GM23338 (cell line): Measurements from ENCODE around the gene CCNL1.

Source experiments
- POLR2AphosphoS5 ChIP-seq: IDR thresholded peaks from 2 replicates; pipeline ENCODE4 v1.6.1; 2016; ENCODE audit warnings: antibody characterized with exemption, low read depth
- TF ChIP-seq, protein P1 (sequence below), 2 experiments: fragments of 200-600 bp in 1 of 2; sonication (generic) in 1 of 2; conservative IDR thresholded peaks; 2 replicates each; pipeline versions ENCODE4 v1.5.1 to v1.6.1; 2016 to 2017; ENCODE audit warnings: antibody characterized with exemption in 2 of 2, low read depth in 2 of 2, mild to moderate bottlenecking in 2 of 2, moderate library complexity in 1 of 2

GRCh38 chr3:157098121-157098822, 61.7 kb downstream of the CCNL1 start:
- TF ChIP-seq, protein P1, sequence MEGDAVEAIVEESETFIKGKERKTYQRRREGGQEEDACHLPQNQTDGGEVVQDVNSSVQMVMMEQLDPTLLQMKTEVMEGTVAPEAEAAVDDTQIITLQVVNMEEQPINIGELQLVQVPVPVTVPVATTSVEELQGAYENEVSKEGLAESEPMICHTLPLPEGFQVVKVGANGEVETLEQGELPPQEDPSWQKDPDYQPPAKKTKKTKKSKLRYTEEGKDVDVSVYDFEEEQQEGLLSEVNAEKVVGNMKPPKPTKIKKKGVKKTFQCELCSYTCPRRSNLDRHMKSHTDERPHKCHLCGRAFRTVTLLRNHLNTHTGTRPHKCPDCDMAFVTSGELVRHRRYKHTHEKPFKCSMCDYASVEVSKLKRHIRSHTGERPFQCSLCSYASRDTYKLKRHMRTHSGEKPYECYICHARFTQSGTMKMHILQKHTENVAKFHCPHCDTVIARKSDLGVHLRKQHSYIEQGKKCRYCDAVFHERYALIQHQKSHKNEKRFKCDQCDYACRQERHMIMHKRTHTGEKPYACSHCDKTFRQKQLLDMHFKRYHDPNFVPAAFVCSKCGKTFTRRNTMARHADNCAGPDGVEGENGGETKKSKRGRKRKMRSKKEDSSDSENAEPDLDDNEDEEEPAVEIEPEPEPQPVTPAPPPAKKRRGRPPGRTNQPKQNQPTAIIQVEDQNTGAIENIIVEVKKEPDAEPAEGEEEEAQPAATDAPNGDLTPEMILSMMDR (conservative IDR thresholded peaks at IDR 0.05; ENCODE audit: low read depth in 2 of 2): no peak
- TF ChIP-seq POLR2AphosphoS5: no peak
